Stimulated activated CD8-positive, alpha-beta memory T cell treated with anti-CD3 and anti-CD28 coated beads, Interleukin-12 subunit alpha, Interleukin-12 subunit beta, amount 100 ng/mL, for 1 hour (primary cell): ENCODE measurements around the gene PLXNB1.

Experiments
- DNase-seq: peaks from one replicate; pipeline ENCODE4 v3.0.0-alpha.2; 2020; ENCODE audit warnings: low read depth

Gene PLXNB1

DNA sequence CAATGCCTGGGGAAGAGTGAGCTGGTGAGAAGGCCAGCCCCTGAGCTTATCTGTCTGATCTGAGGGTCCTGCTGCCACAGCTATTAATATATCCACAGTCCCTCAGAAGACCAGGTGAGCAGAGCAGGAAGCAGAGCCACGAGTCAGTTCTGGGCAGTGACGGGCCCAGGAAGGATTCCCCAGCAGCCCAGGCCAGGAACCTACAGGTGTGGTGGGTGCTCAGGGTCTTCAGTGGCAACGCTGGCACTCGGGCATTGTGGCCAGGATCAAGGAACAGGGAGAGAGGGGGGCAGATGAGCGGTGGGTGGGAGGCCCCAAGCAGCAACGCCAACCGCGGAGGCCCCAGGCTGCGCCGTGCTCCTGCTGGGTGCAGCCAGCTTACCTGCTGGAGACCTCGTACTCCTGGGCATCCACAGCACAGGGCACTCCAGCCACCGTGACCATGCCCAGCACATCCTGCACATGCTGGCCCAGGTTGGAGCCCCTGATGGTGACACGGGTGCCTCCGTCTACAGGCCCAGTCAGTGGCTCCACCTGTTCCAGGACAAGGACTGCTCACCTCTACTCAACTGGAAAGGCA, 12.3 kb downstream of the PLXNB1 start:
- DNase-seq = no peak

DNA sequence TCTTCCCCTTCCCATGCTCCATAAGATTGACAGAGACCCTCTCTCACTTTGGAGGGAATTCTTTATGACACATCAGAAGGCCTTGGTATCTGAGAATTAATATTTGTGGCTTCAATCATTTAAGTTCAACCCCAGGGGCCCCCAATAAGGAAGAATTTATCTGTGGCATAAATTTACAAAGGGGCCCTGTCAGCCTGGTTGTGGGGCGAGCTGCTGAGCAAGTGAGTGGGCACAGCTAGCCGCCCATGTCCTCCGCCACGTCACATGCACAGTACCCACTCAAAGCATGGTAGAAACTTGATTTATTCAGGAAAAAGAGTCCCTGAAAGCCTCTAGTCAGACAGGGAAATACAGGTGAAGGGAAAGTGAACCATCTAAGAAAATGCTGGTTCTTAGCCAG, 13.3 kb downstream of the PLXNB1 start:
- DNase-seq = no peak

DNA sequence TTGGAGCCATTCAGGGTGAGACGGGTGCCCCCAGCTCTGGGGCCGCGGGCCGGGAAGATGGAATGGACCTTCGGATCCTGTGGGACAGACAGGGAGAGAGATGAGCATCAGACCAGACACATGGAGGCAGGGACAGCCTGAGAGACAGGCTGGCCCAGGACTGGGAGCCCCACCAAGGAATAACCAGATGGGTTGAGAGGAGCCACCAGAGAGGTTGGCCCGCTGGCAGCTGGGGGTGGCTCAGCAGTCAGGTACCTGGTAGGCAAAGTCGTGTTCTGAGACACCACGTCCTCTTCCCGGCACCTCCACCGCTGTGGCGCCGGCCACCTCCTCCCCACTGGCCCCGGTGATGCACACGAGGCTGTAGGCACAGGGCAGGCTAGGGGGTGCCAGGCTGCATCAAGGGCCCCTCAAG, 13.8 kb downstream of the PLXNB1 start:
- no peak for DNase-seq

DNA sequence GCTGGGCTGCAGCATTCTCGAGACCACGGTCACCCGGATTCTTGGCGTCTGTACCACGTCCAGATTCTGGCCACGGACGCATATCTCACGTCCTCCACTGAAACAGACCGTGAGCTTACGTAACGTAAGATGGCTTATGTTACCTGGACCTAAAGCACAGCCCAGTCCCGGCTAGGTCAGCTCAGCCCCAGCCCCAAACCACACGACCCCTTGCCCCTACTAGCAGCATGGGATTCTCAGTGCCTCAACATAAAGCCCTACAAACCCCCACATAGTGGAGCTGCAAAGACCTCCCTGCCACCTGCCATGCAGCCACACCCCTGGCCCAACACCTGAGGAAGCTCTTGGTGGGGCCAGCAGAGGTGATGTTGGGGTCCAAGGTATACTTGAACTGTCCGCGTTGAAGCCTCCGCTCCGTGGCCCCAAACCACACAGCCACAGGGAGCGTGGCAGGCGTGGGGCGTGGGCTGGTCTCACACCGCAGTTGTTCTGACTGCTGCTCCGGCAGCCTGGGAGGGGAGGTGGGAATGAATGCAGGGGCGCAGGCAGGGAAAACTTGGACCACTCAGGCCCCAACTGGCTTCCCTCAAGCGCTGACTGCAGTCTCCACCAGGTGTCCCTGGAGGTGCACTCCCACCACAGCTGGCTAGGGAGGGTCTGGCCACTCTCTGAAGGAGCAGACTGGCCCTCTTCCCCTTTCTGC, 14.5 kb downstream of the PLXNB1 start:
- no peak for DNase-seq

DNA sequence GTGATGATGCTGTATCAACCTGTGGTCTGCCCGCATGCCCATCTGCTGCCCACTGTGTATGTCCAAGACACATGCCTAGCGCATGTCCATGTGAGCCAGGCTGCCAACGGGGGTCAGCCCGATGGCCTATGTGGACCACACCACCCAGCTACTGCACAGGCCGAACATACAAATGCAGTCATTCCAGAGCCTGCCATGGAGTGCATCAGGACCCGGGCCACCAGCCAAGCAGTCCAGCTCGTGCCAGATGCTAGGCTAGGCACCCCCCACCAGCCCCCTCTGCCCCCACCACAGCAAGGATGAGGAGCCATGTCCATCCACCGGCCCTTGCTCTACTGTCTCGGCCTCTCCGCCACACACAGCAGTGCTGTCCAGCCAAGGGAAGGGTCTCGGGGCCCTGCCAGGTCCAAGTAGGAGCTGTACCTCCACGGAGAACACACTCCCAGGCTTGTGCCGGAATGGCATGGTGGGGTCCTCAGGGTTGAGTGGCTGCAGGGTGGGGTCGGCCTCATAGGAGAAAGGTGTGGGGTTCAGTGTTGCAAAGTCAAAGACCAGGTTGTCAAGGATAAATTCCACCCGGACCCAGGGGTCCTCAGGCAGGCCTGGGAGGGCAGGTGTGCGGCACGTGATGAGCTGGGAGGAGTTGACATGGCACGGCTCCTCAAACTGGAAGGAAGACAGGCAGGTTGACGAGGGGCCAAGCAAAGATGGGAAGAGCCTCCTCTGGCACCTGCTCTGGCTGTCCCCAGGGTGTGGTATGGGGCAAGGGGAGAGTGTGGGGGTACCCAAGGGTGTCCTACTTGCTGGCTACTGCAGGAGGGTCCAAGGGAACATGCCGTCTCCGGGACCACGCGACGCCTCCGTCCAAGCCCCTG, 15.3 kb downstream of the PLXNB1 start:
- DNase-seq = no peak

DNA sequence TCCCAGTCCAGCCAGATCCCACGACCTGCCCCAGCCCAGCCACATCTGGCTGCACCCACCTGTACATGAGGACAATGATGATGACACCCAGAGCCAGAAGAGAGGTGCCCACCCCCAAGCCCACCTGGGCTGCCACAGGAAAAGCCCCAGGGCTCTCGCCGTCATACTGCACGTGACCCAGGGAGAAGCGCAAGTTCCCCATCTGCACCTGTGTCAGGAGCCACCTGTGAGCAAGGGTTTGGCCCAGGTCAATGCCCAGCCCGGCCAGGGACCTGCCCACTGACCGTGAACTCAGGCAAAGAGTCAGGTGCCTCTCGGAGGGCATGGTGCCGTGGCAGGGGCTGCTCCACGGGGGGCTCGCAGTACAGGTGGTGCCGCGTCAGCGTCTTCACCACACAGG, 16.3 kb downstream of the PLXNB1 start:
- no peak for DNase-seq

DNA sequence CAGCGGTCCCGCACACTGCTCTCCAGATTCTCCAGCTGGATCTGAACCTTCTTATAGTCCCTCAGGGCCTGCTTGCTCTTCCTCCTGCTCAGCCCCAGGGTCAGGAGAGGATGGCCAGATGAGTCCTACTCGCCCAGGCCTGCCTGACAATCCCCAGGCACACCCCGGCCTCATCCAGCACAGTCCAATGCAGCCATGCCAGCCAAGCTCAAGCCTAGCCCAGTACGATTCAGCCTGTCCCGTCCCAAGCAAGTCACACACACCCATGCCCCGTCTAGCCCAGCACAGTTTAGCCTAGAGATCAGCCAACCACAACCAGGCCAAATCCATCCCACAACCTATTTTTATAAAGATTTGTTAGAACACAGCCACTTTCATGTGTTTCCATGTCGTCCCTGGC, 16.8 kb downstream of the PLXNB1 start:
- no peak for DNase-seq

DNA sequence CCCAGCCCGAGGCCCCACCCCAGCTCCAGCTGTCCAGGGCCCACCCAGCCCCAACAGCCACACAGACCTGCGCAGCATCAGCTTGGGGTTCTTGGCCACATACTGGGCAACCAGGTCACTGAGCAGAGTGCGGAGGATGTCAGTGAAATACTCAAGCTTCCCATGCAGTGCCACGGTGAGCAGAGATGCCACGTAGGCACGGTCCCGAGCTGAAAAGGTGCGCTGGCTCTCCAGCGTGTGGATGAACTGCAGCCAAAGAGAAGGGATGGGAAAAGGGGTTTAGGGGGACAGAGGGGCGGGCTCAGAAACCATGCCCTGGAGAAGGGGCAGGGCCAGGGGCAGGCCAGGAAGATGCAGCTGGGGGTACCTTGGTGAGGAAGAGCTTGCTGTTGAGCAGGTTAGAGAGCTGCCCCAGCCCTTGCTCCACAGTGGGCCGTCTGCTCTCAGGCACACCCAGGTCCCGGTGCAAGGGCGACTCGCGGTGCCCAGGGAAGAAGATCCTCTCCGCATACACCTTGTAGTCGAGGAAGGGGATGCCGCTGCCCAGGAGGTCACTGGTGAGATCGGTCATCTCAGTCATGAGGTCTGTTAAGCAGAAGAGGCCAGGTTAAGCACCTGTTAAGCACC, 17.4 kb downstream of the PLXNB1 start:
- DNase-seq = no peak

DNA sequence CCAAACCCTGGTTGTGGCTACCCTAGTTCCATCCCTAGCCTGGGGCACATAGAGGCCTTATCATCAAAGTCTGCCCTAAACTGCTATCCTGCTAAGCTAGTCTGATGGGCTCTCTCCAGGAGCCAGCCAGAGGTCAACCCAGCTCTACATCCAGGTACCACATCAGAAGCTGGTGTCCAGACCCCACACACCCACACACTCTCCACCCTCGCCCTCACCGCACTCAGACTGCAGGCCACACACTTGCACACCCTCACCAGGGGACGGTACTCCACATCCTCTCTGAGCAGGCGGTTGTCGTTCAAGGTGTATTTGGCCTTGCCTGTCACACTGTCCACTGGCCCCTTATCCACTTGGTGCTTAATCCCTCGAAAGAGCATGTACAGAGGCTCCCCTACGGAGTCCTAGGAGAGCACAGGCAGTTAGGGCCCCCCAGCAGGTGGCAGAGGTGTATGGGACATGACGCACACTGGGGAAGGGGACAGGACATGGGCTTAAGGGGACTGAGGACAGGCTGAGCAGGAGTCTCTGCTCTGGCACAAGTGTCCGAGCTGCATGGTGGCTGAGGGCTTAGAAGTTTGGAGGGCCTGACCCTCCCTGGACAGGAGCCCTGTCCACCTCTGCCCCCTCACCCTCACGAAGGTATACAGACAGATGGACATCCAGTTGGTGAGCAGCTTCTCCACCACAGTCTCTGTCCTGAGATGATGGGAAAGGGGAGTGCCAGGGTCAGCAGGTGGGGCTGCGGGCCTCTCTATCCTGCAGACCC, 18.1 kb downstream of the PLXNB1 start:
- no peak for DNase-seq

DNA sequence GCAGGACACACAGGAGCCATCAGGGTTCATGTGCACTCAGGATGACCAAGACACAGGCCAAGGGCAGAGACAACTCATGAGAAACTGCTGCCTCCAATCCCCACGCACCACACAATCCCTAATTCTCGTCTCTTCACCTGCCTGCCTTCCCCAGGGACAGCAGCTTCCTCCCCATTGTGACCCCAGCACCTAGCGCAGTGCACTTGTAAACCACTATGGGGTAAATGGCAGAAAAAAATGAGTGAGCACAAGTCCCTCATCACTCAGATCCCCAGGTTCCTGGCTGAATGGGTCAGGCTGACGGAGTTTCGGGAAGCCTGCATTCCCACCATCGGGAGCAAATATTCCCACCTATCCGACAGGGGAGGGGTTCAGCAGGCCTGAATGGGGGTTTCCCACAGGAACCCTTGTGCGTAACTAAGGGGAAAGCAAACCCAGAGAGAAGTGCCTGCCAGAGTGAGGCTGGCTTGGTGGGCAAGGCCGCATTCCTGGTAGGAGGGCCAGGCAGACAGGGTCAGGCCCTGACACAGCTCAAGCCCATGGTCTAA, 18.8 kb downstream of the PLXNB1 start:
- DNase-seq = no peak

DNA sequence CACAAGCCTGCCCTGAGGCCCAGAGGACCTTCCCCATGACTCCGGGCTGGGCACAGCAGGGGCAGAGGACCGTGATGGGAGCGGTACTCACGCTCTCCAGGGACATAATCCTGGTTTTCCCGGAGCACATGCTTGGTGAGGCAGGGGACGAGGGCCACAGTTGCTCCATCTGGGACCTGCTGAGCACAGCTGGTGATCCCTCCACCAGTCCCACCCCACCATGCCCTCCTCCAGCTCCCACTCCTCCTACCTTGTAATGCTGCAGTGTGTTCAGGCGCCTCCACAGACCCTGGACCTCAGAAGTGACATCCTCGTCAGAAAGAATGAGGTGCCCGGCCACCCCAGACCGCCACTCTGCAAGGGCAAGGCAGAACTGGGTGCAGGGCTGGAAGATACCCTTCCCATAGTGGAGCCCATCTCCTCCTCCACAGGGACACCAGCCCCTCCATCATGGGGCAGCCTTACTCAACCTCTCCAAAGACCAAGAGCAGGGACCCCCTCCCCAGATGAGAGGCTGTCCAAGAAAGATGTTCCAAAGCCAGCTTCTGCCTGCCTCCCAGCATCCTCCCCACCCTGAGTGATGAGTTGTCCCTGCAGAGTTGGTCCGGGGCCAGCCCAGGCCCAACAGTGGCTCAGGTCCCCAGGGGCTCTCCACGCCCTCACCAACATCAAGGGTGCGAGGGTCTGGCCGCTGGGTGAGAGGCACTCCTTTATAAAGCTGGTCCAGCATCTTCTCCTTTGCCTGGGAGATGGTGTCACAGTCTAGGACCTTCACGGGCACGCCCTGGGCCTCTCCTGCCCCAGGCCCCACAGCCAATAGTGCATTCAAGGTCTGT, 19.5 kb downstream of the PLXNB1 start:
- no peak for DNase-seq

DNA sequence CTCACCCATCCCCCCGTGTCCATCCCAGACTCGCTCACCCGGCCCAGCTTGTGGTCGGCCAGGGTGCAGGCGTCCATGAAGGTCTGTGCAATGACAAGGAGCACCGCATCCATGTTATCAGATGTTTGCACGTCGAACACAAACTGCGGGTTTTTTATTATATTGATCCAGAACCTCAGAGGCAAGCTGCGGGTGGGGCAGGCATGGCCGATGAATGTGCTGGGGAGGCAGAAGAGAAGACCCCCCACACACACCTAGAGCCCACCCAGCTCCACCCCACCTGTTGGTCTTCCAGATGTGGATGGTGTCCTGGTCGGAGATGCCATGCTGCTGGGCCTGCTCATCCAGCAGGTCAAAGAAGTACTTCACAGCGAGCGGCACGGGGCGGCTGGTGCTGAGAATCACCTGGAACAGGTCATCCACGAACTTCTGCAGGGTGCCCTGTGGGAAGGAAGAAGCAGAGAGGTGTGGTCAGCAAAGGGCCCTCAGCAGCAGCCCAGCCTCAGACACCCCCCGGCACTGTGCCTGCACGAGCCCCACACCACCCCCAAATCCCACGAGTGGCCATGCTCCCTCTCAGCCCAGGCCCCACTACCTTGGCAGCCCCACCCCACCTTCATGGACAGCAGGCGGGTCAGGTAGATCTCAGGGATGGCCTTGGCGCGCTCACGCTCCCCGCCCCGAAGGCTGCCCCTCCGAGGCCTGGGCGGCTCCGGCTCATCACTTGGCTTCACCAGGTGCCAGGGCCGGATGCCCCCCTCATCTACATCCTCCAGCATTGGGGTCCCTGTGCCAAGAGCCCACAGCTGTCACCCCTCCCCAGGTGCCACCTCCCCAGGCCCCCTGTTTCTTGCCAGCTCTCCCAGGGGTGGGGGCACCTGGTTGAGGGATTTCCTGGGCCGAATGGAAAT, 20.3 kb downstream of the PLXNB1 start:
- no peak for DNase-seq

DNA sequence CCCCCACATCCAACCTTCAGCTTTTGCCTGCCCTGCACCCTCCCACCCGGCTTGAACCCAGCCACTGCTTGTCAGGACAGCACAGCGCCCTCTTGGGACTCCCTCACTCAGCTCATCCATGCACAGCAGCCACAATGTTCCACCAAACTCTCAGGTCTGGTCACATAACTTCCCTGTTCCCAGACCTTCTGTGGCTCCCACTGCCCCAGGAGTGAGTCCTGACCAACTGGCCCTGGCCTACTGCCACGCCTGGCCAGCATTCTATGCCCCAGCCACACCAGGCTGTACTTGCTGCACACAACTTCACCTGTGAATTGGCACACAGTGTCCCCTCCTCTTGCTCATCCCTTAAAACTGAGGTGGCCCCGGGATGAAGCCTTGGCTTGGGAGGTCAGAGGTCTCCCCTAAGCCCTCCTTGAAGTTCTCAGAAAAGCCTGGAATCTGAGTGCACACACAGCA, 21.0 kb downstream of the PLXNB1 start:
- DNase-seq = no peak

DNA sequence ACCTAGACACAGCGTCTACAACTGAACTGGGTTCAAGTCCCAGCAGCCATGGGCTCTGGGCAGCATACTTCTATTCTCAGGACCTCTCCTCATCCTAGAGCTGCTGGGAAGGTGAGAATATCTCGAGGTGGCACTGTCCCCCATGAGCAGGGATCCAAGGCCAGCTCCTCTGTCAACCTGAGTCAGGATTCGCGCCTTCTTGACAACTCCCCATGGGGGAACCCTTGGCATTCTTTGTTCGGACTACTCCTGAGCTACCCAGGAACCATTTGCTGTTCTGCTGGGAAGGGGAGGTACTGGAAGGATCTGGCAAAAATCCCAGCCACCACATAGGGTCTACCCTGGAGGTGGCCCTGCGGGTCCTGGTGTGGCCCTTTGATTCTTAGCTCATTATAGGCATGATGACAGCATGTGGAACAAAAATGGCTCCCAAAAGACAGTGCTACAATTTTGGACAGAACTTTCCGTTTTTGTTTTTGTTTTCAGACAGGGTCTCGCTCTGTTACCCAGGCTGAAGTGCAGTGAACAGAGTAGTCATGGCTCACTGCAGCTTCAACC, 22.3 kb downstream of the PLXNB1 start:
- no peak for DNase-seq

DNA sequence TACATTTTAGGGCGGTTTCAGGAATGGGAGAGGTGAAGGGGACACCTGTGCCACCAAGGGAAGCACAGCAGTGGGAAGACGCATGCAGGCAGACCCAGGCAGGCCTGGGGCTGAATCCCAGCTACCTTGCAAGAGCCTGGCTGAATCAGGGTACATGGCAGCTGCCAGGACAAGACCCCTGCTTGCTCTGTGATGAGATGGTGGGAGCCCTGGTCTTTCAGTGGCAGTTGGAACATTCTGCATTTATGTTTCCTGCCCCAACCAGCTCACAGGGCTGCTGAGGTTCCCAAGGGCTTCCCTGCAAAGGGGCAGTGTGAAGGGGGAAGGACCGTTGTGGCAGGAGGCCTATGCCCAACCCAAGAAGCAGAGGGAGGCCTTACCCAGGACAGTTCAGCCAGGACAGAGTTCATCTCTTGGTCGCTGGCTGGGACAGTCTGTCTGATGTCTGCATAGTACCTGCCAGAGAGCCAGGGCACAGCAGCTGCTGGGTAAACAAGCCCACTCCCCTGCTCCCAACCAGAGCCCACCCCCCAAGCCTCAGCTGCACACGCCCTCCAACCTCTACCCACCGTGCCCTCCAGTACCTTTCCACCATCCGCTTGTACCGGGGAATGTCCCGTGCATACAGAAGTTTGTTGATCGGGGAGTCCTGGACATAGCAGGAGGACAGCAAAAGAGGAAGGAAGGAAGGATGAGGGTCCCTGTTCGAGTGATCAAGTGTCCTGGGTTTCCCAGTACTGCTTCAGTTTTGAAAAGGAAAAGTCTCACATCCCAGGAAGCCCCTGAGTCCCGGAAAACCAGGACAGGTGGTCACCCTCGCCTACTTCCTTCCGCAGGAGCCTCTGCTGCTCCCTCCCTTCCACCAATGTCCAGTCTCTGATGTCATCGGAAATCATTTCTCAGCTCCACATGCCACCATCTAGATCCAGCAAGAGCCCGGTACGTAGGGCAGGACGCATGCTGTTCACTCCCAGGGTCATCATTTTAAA, 23.1 kb downstream of the PLXNB1 start:
- no peak for DNase-seq

DNA sequence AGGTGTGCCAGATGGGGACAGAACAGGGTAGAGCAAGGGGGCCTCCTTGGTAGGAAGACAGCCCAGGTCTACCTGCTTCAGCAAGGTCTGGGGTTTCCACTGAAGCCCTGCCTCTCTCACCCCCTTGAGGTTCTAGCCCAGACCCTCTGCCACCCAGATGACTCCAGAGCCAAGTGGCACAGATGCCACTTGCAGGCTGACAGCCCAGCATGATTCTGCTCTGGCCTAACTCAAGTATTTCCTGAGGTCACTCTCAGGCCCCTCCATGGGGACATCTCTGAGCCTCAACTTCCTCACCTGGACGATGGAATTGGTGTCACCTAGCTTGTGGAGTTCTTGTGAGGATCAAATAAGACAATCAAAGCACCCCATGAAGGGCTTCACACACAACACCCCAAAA, 23.9 kb downstream of the PLXNB1 start:
- no peak for DNase-seq

DNA sequence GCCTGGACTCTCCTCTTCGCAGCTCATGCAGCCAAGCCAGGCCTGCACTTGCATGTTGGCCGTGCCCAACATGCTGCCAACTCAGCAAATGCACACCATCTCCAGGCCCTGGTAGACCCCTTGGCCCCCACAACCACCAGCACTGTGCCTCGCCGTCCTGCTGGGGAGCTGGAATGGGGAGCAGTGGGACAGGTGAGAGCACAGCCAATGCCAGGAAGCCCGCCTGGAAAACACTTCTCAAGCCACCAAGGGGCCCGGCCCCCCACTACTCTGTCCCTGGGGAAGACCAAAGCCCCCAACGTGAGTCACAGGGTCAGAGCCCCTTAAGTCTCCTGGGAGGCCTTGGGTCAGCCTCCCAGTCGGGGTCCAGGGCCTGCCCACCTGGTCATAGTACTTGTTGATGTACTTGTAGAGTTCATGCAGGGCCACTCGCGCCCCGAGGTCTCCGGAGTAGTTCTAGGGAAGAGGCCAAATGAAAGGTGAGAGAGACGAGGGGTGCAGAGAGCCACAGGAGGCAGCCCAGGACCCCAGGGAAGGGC, 24.5 kb downstream of the PLXNB1 start:
- no peak for DNase-seq
